HG02870 (cell line): ENCODE measurements around the gene PHF21B.

ENCODE experiments used
- ATAC-seq: cut with Tn5 transposase; IDR thresholded peaks from one replicate; pipeline ENCODE4 v1.9.1; 2021; ENCODE audit warnings: mild to moderate bottlenecking, moderate library complexity; ENCODE audit not compliant: unreplicated experiment

The PHF21B gene

GRCh38 chr22:44898236-44898635 is 111.6 kb downstream of the PHF21B start:
- no peak for ATAC-seq

GRCh38 chr22:44895296-44896055 is 114.3 kb downstream of the PHF21B start:
- ATAC-seq = no peak

GRCh38 chr22:44894782-44895181 is 115.0 kb downstream of the PHF21B start:
- no peak for ATAC-seq

GRCh38 chr22:44894321-44894720 is 115.5 kb downstream of the PHF21B start:
- ATAC-seq = no peak

- no peak for ATAC-seq
Observed at GRCh38 chr22:44893731-44894080, 116.1 kb downstream of the PHF21B start.

- ATAC-seq = no peak
Observed at GRCh38 chr22:44892803-44893730, 116.7 kb downstream of the PHF21B start.

- ATAC-seq = no peak
Observed at GRCh38 chr22:44892243-44892642, 117.6 kb downstream of the PHF21B start.

GRCh38 chr22:44891791-44892190 is 118.0 kb downstream of the PHF21B start:
- ATAC-seq = no peak

GRCh38 chr22:44891293-44891747 is 118.5 kb downstream of the PHF21B start:
- ATAC-seq = no peak

- no peak for ATAC-seq
Observed at GRCh38 chr22:44890416-44891292, 119.2 kb downstream of the PHF21B start.

- no peak for ATAC-seq
Observed at GRCh38 chr22:44889255-44889878, 120.4 kb downstream of the PHF21B start.

GRCh38 chr22:44888491-44889254 is 121.1 kb downstream of the PHF21B start:
- no peak for ATAC-seq

GRCh38 chr22:44887941-44888366 is 121.9 kb downstream of the PHF21B start:
- no peak for ATAC-seq

GRCh38 chr22:44885806-44886360 is 123.9 kb downstream of the PHF21B start:
- ATAC-seq = no peak

GRCh38 chr22:44884968-44885805 is 124.6 kb downstream of the PHF21B start:
- no peak for ATAC-seq

- ATAC-seq = no peak
Observed at GRCh38 chr22:44884562-44884961, 125.2 kb downstream of the PHF21B start.

GRCh38 chr22:44883011-44883421 is 126.8 kb downstream of the PHF21B start:
- ATAC-seq = no peak

- no peak for ATAC-seq
Observed at GRCh38 chr22:44882226-44882905, 127.4 kb downstream of the PHF21B start.
